CD4-positive, alpha-beta T cell treated with Interleukin-10 for 1 hour (primary cell): ENCODE results near the gene CT55.
A peak's percentile ranks its signal among the peaks of the same experiment; 100 is the strongest.
"Not testable (repeated sequence)": the region's sequence is repeated elsewhere in the genome, so short reads cannot be mapped to it uniquely, and the experiment has no call there.

ENCODE experiments used
- DNase-seq: peaks from one replicate; pipeline ENCODE4 v3.0.0-alpha.2; 2020

Gene CT55

DNA sequence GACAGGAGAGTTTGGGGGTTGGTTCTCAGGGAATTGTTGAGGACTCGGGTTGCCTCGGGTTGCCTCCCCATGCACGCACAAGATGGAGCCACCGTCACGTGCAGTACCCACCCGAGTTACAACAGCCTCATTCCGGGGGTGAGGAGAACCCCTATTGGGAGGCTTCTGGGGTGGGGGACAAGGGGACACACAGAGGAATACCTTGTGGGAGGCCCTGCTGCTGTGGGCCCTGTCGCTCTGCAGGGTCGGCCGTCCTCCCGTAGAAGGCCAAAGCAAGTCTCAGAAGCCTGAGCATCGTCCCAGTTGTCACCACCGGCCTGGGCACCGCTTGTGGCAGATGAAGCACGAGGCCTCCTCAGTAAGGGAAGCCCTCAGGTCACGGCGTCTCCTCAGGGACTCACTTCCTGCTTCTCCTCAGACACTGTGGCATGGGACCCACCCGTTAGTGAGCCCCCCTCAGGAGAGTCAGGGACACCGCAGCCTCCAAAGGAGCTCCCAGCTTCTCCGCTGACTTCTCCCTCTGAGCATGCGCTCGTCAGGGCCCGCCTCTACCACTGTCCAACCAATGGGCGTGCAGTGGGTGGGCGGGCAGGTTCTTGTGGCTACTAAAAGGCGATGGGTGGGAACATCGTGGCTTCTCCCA is at the start of gene CT55:
TSS of gene CT55 (minus strand) at position 522 of the 643 bp plus-strand sequence. CDS start at position 295, 227 bp downstream.
- no peak for DNase-seq

DNA sequence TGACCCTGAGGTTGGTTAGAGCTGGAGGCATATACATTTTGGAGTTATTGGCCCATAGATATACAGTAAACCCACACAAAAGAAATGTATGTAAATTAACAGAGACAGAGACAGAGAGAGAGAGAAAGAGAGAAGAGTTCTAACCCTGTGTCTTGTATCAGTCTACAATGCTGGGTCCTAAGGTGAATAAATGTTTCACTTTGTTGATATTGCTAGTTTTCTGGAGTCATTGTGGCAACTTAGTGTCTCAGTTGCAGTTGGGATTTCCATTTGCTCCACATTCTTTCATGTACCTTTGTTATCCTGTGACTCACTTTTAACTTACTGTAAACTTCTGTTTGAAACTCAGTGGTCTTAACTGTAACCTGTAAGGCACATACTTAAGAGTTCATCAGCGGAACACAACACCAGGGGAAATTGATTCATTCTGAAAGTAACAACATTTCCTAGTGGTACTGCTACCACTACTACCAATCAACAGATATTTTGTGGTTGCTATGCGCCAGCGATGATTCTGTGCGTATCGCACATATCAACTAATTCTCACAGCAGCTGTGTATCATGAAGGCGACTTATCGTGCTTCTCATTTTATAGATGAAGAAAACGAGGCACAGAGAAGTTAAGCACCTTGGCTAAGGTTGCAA is 42.1 kb upstream of the CT55 start:
- DNase-seq = peak; percentile 9

DNA sequence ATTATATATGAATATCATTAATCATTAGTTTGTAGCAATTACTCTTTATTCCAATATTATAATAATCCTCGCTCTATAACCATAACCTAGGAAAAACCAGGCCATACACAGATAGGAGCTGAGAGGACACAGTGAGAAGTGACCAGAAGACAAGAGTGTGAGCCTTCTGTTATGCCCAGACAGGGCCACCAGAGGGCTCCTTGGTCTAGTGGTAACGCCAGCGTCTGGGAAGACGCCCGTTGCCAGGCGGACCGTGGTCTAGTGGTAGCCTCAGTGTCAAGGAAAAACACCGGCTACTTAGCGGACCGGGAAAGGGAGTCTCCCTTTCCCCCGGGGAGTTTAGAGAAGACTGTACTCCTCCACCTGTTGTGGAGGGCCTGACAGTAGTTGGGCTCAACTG is 35.2 kb upstream of the CT55 start:
- DNase-seq = peak; percentile 36

DNA sequence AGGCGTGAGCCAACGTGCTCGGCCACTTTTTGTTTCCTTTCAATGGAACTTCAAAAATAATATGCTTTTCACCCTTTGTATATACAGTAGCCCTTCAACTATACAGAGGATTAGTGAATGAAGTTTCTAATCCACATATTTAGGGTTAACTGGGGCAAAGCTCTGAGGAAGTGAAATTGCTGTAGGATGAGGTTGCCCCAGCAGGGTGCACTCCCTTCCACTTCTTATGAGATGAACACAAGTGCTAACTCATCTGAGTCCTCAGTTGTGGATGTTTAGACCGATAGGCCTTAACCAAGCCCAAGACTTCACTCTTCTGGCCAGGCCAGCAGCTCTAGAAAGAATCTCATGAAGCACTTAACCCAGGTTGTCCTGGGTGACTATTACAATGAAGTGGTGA is 29.1 kb upstream of the CT55 start:
- no peak for DNase-seq

DNA sequence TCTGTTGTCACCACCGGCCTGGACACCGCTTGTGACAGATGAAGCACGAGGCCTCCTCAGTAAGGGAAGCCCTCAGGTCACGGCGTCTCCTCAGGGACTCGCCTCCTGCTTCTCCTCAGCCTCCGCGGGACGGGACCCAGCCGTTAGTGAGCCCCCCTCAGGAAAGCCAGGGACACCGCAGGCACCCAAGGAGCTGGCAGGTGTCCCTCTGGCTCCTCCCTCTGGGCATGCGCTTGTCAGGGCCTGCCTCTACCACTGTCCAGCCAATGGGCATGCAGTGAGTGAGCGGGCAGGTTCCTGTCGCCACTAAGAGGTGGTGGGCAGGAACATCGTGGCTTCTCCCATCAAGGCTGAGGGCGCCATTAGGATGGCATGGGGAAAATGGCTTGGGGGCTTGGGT is 23.5 kb upstream of the CT55 start:
- no peak for DNase-seq

DNA sequence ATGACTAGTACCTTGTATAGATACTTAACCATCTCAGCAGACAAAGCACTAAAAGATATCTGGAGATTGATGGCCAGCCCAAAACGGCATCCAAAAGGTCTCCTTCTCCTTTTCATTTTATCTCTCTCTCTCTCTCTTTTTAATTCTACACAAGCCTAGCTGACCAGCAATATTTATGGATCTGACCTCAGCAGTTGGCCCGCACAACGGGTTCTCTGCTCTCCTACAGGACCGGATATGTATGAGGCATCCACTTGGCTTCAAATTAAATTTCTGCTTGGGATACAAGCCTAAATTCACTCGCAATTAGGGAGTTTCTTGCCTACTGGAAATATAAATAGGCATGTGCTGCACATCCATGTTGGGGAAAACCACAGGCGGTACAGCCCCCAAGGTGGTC is 22.5 kb upstream of the CT55 start:
- no peak for DNase-seq

DNA sequence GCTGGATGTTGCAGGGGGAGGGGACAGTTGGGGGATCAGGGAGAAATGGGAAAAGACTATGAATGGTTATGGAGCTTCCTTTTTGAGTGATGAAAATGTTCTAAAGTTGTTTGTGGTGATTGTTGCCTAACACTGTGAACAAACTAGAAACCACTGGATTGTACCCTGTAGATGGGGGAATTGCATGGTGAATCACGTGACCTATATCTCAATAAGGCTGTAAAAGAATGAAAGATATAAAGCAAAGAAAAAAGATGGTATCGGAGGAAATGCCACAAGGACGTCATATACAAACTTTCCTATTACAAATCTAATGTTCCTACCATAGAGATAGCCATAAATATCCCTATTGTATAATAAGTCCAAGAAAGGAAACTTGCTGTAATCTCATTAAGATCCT is 20.6 kb upstream of the CT55 start:
- DNase-seq = no peak

- DNase-seq = peak; percentile 33
Measured at GRCh38 chrX:135185795-135186443, 14.7 kb upstream of the CT55 start.

DNA sequence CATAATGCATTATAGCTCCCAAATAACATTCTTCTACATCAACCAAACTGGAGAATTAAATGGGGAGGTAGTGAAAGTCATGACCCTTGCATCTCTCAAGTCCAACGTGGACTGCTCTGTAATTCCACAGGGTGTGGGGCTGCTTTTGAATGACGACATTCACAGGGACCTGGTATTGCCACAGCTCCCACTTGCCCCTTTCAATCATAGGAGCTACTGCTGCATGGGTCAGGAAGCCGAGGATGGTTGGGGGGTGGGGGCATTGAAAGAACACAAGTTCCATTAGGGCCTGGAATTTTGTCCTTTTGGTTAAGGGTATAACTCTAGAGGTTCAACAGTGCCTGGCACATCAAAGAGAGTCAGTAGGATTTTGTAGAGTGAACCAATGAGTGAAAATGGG is 7.4 kb upstream of the CT55 start:
- no peak for DNase-seq

GRCh38 chrX:135170468-135170867 is 730 bp downstream of the CT55 start:
- no peak for DNase-seq

- DNase-seq = not testable (repeated sequence)
Measured at GRCh38 chrX:135169534-135169933, 1.7 kb downstream of the CT55 start.

DNA sequence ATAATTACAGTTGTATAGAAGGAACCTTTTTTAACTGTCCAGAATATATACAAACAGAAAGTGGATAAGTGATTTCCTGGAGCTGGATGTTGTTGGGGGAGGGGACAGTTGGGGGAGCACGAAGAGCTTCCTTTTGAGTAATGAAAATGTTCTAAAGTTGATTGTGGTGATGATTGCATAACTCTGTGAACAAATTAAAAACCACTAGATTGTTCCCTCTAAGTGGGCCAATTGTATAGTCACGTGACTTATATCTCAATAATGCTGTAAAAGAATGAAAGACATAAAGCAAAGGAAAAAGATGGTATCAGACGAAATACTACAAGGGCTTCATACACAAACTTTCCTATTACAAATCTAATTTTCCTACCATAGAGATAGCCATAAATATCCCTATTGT is 2.7 kb downstream of the CT55 start:
- no peak for DNase-seq

DNA sequence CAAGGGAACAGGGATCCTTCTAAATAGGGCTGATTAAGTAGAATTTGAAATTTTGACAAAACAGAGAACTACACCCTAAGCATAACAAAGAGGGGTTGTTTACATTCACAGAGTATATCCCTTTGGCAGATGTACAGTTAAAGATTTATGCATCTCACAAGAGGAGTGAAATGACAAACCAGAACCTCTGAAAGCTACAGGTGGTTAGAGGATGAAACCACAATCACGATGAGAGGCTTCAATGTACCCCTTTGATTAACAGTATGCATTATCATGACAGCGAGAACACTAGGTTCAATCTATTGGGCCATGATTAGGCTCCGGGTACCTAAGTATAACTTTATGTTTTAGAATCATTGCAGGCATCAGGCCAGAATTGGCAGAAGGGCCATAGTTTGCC is 16.5 kb downstream of the CT55 start:
- not testable (repeated sequence) for DNase-seq

DNA sequence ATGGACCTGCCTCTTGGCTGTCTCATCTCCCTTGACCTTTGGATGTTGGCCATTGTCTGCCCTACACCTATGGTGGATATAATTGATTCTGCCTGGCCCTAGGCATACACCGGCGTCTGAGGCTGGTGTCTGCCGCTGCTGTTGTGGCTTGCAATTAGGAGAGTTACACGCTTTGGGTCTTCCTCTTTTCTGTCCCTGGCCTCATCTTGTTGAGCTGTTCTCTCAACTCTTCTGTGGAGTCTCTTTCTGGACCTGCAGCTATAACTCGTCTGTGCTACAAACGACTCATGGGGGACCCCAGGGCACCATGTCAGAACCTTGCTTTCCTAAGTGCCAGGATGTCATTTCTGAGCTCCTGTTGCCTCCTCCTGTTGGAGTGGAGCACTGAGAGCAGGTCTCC is 45.1 kb downstream of the CT55 start:
- not testable (repeated sequence) for DNase-seq

DNA sequence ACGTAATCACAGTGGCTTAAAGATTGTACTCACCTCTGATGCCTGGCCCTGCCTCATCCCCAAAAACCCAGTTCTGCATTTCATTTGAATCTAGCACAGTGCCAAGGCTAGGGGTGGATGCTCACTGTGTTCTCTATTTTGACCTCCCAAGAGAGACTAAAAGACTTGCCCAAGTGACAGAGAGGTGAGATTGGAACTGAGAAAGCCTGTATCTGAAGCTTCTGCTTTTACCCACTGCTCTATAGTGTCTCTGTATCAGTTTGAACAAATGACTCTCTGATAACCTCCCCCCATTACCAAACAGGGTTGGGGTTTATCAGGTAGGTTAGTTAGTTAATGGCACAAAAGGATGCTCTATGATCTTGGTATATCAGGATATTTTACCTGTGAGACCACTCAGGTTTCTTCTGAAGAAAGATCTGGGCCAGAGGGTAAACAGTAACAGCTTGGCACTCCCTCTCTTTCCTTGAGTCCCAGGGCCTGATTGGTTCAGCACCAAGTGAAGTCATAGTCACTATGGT is 51.1 kb downstream of the CT55 start, which contains the start of gene ETDB:
TSS of gene ETDB (minus strand) at position 471 of the 521 bp plus-strand sequence. CDS start 1,265 bp downstream, outside the sequence.
- DNase-seq = not testable (repeated sequence)

DNA sequence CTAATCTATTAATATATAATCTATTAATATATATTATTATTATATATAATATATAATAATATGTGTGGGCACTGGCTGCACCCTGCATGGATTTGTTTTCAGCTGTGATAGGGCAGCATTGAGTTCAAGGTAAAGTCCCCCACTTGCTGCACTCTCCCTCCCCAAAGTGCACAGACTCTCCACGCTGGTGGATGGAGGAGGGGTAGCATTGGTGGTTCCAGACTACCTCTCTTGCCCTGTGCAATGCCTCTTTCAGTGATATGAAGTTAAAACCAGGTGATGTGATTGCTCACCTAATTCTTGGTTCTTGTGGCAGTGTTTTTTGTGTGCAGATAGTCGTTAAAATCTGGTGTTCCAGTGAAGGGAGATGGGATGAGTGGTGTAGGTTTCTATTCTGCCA is 55.1 kb downstream of the CT55 start:
- not testable (repeated sequence) for DNase-seq

DNA sequence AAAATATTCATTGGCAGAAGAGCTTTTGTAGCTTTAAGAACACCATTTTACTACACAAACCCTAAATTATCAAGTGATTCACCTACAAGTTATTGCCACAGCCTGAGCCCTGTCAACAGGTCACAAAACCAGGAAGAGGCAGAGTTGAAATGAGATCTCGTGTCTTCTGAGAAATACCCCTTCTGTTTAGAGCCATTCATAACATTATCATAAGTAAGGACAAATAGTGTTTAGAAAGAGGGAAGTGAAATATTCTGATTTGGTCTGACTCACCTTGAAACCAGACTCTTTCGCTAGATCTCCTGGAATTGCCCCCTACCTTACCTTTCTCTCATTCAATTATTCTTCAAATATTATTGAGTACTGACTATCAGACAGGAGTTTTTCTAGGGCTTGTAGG is 56.8 kb downstream of the CT55 start:
- DNase-seq = no peak

- DNase-seq = no peak
Measured at GRCh38 chrX:135112743-135113142, 58.5 kb downstream of the CT55 start.

DNA sequence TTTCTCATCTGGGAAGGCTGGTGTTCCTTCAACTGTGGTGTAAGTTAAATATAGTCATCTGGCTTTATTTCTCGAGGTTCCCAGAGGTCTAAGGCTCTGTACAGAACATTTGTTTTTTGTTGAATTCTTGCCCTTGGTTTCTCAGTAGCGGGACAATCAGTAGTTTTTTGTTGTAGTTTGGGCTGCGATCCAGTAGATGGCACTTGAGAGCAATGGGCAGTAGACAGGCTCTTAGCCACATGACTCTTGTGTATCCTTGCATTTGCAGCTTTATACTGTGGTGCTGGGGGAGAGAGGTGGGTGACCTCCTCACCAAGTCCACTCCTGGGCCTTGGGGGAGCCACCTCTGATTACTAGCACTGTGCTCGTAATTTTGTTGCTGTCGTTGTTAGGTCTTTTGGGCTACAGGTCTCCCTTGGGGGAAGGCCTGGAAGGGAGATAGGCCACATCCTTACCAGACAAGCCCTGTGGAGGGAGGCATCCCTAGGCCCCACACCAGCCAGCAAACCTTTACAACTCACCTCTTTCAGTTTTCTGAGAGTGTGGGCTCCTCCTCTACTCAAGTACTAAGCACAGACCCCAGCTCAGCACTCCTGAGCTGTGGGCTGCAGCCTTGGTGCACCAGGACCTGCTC is 59.0 kb downstream of the CT55 start:
- peak; percentile 47 for DNase-seq

- DNase-seq = no peak
Measured at GRCh38 chrX:135109554-135109953, 61.6 kb downstream of the CT55 start.
